HL-60 (cell line): Measurements from ENCODE around the gene NDUFAF2.

Experiments used
- DNase-seq, 2 experiments: peaks; one replicate each; pipeline ENCODE4 v3.0.0-alpha.2; 2010 to 2020; ENCODE audit warnings: low read depth in 1 of 2, low spot score in 1 of 2
- H3K27ac ChIP-seq: fragments of 250-450 bp; sonication (Bioruptor Pico); replicated peaks from 2 replicates; pipeline ENCODE4 v1.5.1; 2020; ENCODE audit warnings: mild to moderate bottlenecking, moderate library complexity
- H3K27me3 ChIP-seq: fragments of 250-450 bp; sonication (Bioruptor Pico); 2 replicates; pipeline ENCODE4 v1.5.1; 2021; ENCODE audit warnings: mild to moderate bottlenecking, moderate library complexity; ENCODE audit not compliant: insufficient read depth, poor library complexity, severe bottlenecking
- H3K4me3 ChIP-seq: replicated peaks from 2 replicates; pipeline ENCODE4 v1.5.1; 2011; ENCODE audit warnings: mild to moderate bottlenecking, control low read depth, low read length; ENCODE audit not compliant: insufficient read depth
- CTCF ChIP-seq: IDR thresholded peaks from one replicate; pipeline ENCODE4 v1.5.1; 2011; ENCODE audit warnings: low read length, control low read depth, inconsistent platforms; ENCODE audit not compliant: insufficient read depth
- GABPA ChIP-seq: IDR thresholded peaks from 2 replicates; pipeline ENCODE4 v1.6.1; 2012; ENCODE audit warnings: low read depth
- POLR2AphosphoS5 ChIP-seq: IDR thresholded peaks from 2 replicates; pipeline ENCODE4 v1.6.1; 2012; ENCODE audit warnings: low read depth
- SPI1 ChIP-seq: IDR thresholded peaks from 2 replicates; pipeline ENCODE4 v1.6.1; 2012; ENCODE audit warnings: low read depth, mild to moderate bottlenecking, borderline replicate concordance
- TF ChIP-seq, protein P1 (sequence below): IDR thresholded peaks from 2 replicates; pipeline ENCODE4 v1.6.1; 2012; ENCODE audit warnings: low read depth; ENCODE audit not compliant: insufficient replicate concordance

The NDUFAF2 gene

DNA sequence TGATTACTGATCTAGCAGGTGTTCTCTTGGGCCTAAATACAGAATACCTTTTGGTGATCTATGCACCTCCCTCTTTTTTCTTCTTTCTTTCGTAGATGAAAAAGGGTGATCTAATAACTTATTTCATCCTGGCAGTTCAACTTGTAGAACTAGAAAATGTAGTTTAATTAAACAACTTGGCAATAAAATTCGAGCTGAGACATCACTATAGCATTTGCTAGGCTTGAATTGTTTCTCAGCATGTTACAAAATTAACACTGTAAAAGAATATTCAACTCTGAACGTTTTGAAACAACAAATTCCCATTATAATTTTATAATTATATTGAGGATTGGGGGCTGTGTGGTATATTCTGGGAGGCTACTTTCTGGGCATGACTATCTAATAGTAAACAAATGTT lies 197.8 kb downstream of the NDUFAF2 start:
- TF ChIP-seq GABPA, result no peak
- TF ChIP-seq, protein P1, sequence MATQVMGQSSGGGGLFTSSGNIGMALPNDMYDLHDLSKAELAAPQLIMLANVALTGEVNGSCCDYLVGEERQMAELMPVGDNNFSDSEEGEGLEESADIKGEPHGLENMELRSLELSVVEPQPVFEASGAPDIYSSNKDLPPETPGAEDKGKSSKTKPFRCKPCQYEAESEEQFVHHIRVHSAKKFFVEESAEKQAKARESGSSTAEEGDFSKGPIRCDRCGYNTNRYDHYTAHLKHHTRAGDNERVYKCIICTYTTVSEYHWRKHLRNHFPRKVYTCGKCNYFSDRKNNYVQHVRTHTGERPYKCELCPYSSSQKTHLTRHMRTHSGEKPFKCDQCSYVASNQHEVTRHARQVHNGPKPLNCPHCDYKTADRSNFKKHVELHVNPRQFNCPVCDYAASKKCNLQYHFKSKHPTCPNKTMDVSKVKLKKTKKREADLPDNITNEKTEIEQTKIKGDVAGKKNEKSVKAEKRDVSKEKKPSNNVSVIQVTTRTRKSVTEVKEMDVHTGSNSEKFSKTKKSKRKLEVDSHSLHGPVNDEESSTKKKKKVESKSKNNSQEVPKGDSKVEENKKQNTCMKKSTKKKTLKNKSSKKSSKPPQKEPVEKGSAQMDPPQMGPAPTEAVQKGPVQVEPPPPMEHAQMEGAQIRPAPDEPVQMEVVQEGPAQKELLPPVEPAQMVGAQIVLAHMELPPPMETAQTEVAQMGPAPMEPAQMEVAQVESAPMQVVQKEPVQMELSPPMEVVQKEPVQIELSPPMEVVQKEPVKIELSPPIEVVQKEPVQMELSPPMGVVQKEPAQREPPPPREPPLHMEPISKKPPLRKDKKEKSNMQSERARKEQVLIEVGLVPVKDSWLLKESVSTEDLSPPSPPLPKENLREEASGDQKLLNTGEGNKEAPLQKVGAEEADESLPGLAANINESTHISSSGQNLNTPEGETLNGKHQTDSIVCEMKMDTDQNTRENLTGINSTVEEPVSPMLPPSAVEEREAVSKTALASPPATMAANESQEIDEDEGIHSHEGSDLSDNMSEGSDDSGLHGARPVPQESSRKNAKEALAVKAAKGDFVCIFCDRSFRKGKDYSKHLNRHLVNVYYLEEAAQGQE, result no peak
- TF ChIP-seq CTCF, result no peak
- TF ChIP-seq POLR2AphosphoS5, result no peak
- TF ChIP-seq SPI1, result no peak
- Histone ChIP-seq H3K27ac (no peak overlapping the region), H3K27me3 (no peaks in the 10 kb centered on the region)

GRCh38 chr5:61148515-61148914 lies 203.5 kb downstream of the NDUFAF2 start:
- H3K4me3 ChIP-seq, result no peak overlapping the region
- H3K27ac ChIP-seq, result no peak overlapping the region
- TF ChIP-seq CTCF (no peak), GABPA (no peak), SPI1 (no peak), POLR2AphosphoS5 (no peak)
- TF ChIP-seq, protein P1, result no peak
- no peaks in the 10 kb centered on the region for H3K27me3 ChIP-seq
- DNase-seq, result no peak

More for the DNA sequence above, 197.8 kb downstream of the NDUFAF2 start:
- DNase-seq, result no peak
- H3K4me3 ChIP-seq, result no peak overlapping the region

DNA sequence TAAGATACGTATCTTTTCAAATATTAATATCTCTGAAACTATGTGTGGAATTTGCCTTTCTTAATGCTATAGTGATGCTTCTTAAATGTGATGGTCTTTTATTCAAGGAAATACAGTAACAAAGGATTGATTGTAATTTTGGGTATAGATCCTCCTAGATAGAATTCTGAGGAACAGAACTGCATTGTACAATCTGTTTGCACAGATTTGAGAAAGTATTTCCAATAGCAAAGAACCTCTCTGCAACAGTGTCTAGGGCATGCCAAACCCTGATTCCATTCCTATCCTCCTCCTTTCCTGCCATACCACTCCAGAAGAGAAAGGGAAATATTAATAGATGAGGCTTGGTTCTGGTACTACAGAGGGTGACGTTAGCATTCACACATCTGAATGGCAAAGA lies 206.9 kb downstream of the NDUFAF2 start:
- no peak for TF ChIP-seq POLR2AphosphoS5
- TF ChIP-seq CTCF, result no peak
- TF ChIP-seq SPI1, result no peak
- TF ChIP-seq, protein P1, result no peak
- no peak for TF ChIP-seq GABPA
- no peaks in the 10 kb centered on the region for H3K27me3 ChIP-seq
- H3K27ac ChIP-seq, result no peak overlapping the region
- DNase-seq, result no peak
- H3K4me3 ChIP-seq, result no peak overlapping the region
